Smooth muscle cell (in vitro differentiated cells): ENCODE measurements around the gene EPN2. TPM values are rescaled to one million over a fixed set of nuclear protein-coding genes. Genes with fewer than 3 reads are reported as not detected.

Source experiments
- DNase-seq: peaks from one replicate; lab custom pipeline; 2025; ENCODE audit not compliant: unreplicated experiment; lab: John Stamatoyannopoulos, UW
- H2AFZ ChIP-seq: fragments of 200-600 bp; sonication (generic); 2 replicates; pipeline ENCODE4 v1.6.0; 2016; ENCODE audit warnings: antibody characterized with exemption, low read depth, mild to moderate bottlenecking
- H3F3A ChIP-seq: fragments of 200-600 bp; sonication (generic); 2 replicates; pipeline ENCODE4 v1.6.0; 2017; ENCODE audit warnings: antibody characterized with exemption, low read depth
- H3K27ac ChIP-seq: fragments of 200-600 bp; sonication (generic); 2 replicates; pipeline ENCODE4 v1.5.1; 2016; ENCODE audit warnings: low read depth, mild to moderate bottlenecking
- H3K27me3 ChIP-seq: fragments of 200-600 bp; sonication (generic); 2 replicates; pipeline ENCODE4 v1.6.1; 2016; ENCODE audit warnings: low read depth, mild to moderate bottlenecking
- H3K36me3 ChIP-seq: fragments of 200-600 bp; sonication (generic); 2 replicates; pipeline ENCODE4 v1.5.1; 2016; ENCODE audit warnings: low read depth
- H3K4me1 ChIP-seq: fragments of 200-600 bp; sonication (generic); 2 replicates; pipeline ENCODE4 v1.5.1; 2016; ENCODE audit warnings: low read depth
- H3K4me2 ChIP-seq: fragments of 200-600 bp; sonication (generic); 2 replicates; pipeline ENCODE4 v1.6.0; 2016; ENCODE audit warnings: mild to moderate bottlenecking
- H3K4me3 ChIP-seq: fragments of 200-600 bp; sonication (generic); 2 replicates; pipeline ENCODE4 v1.5.1; 2016; ENCODE audit warnings: mild to moderate bottlenecking
- H3K79me2 ChIP-seq: fragments of 200-600 bp; sonication (generic); 2 replicates; pipeline ENCODE4 v1.6.0; 2016; ENCODE audit warnings: low read depth, mild to moderate bottlenecking
- H3K9ac ChIP-seq: fragments of 200-600 bp; sonication (generic); 2 replicates; pipeline ENCODE4 v1.6.0; 2016; ENCODE audit warnings: low read depth
- H3K9me3 ChIP-seq: fragments of 200-600 bp; sonication (generic); replicated peaks from 2 replicates; pipeline ENCODE4 v1.5.1; 2016; ENCODE audit warnings: low read depth
- H4K20me1 ChIP-seq: fragments of 200-600 bp; sonication (generic); 2 replicates; pipeline ENCODE4 v1.6.0; 2016; ENCODE audit warnings: low read depth
- WGBS: methylation state at CpG from one replicate; pipeline ENCODE4 v1.1.7; 2016; ENCODE audit warnings: low lambda C conversion rate; 5-methylcytosine and 5-hydroxymethylcytosine counted together
- polyA plus RNA-seq: library from polyadenylated mRNA; unstranded; fragments of >200 nt; fragmentation: Nextera tagmentation; extraction: Ambion mirVana; gene quantifications from 2 replicates; pipeline ENCODE4 v1.2.1, GENCODE V29; 2016
- total RNA-seq: library from RNA; depleted of rRNA; stranded (reverse); fragments of >200 nt; gene quantifications from 2 replicates; pipeline ENCODE4 v1.2.3, GENCODE V29; 2014
- TF ChIP-seq, protein P1 (sequence below): fragments of 200-600 bp; sonication (generic); IDR thresholded peaks from 2 replicates; pipeline ENCODE4 v1.5.1; 2017; ENCODE audit warnings: borderline replicate concordance, mild to moderate bottlenecking, antibody characterized with exemption; ENCODE audit not compliant: insufficient read depth, poor library complexity, severe bottlenecking

The EPN2 gene
- total and polyA plus RNA-seq, 2 experiments from 2014 or later, result 27.6 to 46.7 TPM

DNA sequence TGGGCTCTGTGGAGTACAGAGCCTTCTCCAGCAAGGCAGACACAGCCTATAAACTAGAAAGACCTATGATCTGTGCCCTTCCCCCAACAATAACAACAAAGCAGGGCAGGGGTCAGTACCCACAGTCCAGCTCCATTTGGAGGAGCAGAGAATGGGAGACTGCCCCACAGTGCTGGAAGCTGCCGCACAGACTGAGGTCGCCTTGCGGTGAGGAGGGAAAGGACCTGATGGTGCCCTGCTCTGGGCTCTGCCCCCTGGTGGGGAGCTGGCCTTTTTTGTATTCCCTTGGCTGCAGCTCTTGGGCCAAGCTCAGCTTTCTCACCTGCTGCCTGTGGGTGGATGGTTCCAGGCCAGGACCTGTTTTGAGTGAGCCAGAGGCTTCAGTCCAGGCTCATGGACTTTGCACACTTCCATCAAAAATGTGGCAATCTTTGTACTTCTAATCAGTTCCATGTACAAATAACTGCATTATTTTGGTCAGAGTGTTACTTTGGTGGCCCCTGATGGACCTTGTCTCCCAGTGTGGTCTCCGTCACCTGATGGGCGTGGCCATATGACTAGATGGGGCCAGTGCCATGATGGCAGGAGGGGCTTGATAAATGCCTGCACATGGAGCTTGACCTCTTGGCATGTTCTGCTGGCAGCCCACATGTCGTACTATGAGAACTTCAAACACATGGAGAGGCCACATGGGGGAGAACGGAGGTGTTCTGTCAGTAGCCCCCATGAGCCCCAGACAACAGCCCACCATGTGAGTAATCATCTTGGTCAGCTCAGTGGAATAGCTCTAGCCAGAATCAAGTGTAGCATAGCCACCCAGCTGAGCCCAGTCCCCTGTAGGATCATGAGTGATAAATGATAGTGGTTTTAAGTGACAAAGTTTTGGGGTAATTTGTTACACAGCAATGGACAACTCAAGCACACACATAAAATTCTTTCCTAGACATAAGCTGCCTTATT lies 101.1 kb downstream of the EPN2 start:
- peaks cover 5% of the 10 kb centered on the region for H3K4me1 ChIP-seq
- peaks cover 3% of the 10 kb centered on the region for H3K36me3 ChIP-seq
- WGBS, result 84% methylated on average over 7 of the region's 7 CpGs
- H3K4me2 ChIP-seq, result no peak overlapping the region
- H2AFZ ChIP-seq, result no peak overlapping the region
- H3K9ac ChIP-seq, result no peak overlapping the region
- H3K27ac ChIP-seq, result peak overlapping the region; percentile 8
- H3K79me2 ChIP-seq, result no peaks in the 10 kb centered on the region
- H3K9me3 ChIP-seq, result no peaks in the 10 kb centered on the region
- no peak for DNase-seq
- H4K20me1 ChIP-seq, result no peaks in the 10 kb centered on the region
- no peak overlapping the region for H3K4me3 ChIP-seq
- no peaks in the 10 kb centered on the region for H3K27me3 ChIP-seq
- peaks cover 2% of the 10 kb centered on the region for H3F3A ChIP-seq
- TF ChIP-seq, protein P1, sequence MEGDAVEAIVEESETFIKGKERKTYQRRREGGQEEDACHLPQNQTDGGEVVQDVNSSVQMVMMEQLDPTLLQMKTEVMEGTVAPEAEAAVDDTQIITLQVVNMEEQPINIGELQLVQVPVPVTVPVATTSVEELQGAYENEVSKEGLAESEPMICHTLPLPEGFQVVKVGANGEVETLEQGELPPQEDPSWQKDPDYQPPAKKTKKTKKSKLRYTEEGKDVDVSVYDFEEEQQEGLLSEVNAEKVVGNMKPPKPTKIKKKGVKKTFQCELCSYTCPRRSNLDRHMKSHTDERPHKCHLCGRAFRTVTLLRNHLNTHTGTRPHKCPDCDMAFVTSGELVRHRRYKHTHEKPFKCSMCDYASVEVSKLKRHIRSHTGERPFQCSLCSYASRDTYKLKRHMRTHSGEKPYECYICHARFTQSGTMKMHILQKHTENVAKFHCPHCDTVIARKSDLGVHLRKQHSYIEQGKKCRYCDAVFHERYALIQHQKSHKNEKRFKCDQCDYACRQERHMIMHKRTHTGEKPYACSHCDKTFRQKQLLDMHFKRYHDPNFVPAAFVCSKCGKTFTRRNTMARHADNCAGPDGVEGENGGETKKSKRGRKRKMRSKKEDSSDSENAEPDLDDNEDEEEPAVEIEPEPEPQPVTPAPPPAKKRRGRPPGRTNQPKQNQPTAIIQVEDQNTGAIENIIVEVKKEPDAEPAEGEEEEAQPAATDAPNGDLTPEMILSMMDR, result peak; percentile 51

DNA sequence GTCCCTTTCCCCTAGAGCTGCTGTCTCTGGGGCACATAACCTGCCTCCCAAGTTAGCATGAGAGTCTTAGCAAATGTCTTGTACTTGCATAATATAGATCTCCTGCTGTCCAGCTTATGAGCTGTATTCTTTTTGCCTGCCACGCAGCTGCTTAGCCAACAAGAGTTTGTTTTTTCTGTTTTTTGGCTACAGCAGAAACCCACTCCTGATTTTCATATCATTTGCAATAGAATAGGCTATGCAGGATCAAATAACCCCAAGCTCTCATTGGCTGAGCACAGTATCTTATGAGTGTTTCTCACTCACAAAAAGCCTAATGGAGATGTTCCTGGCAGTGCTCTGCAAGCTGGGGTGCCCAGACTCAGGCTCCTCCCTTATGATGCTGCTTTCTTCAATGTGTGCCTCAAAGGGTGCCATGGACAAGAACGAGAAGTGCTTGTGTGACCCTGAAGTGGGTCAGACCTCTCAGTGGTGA lies 102.2 kb downstream of the EPN2 start:
- Histone ChIP-seq H3K4me3 (no peak overlapping the region), H3K9me3 (no peaks in the 10 kb centered on the region), H3F3A (peaks cover 2% of the 10 kb centered on the region), H3K79me2 (no peaks in the 10 kb centered on the region), H3K4me2 (no peak overlapping the region), H3K4me1 (peaks cover 5% of the 10 kb centered on the region), H3K9ac (no peak overlapping the region), H3K36me3 (peaks cover 3% of the 10 kb centered on the region), H4K20me1 (no peaks in the 10 kb centered on the region), H3K27ac (no peak overlapping the region), H3K27me3 (no peaks in the 10 kb centered on the region), H2AFZ (no peak overlapping the region)
- DNase-seq, result no peak
- TF ChIP-seq, protein P1, result no peak
- 60% methylated on average over 2 of the region's 2 CpGs for WGBS

DNA sequence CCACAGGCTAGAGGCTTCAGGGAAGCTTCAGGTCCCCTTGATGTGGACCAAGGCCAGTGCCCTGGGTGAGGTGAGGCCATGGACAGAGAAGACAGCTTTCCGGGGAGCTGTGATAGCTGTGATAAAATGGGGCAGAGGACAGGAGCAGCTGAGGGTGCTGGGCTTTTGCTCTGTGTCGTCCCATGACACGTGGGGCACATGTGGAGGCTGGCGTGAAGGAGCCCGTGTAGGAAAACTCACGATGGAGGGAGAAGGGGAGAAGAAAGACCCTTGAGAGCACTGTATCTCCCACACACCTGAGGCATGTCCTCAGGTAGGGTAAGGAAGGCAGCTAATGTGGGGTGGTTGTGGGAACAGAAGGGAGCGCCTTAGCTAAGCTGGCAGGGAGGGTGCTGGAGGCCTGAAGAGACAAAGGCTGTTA lies 104.1 kb downstream of the EPN2 start:
- TF ChIP-seq, protein P1, result no peak
- Histone ChIP-seq H2AFZ (no peak overlapping the region), H3K4me3 (no peak overlapping the region), H3K4me2 (no peak overlapping the region), H3F3A (peaks cover 10% of the 10 kb centered on the region), H3K27ac (no peak overlapping the region), H3K36me3 (no peaks in the 10 kb centered on the region), H3K79me2 (no peaks in the 10 kb centered on the region), H3K27me3 (no peaks in the 10 kb centered on the region), H4K20me1 (no peaks in the 10 kb centered on the region), H3K9ac (no peak overlapping the region), H3K9me3 (no peaks in the 10 kb centered on the region), H3K4me1 (peaks cover 5% of the 10 kb centered on the region)
- WGBS, result 74% methylated on average over 7 of the region's 7 CpGs
- DNase-seq, result no peak
